HepG2 (cell line): ENCODE data around the gene ASXL1. TPM values are rescaled to one million over a fixed set of nuclear protein-coding genes. Genes with fewer than 3 reads are reported as not detected.

Experiments used
- AGO2 ChIP-seq: fragments of 200-400 bp; formaldehyde crosslinking; optimal IDR thresholded peaks from 2 replicates; pipeline ENCODE3; 2017; ENCODE audit warnings: mild to moderate bottlenecking, low read depth, low read length, moderate library complexity
- EP300 ChIP-seq, 3 experiments: sonication (generic) in 1 of 3; formaldehyde crosslinking in 1 of 3; IDR thresholded peaks; 2 replicates each; pipeline versions ENCODE4 v1.5.1 to v1.6.1; 2011 to 2020; ENCODE audit warnings: low read depth in 2 of 3, low read length in 2 of 3, borderline replicate concordance in 1 of 3, improper control_type of control experiment in 1 of 3, mild to moderate bottlenecking in 1 of 3, missing genetic modification reagents in 1 of 3, moderate library complexity in 1 of 3
- HCFC1 ChIP-seq: fragments of 150-350 bp; IDR thresholded peaks from 2 replicates; pipeline ENCODE4 v1.6.1; 2014; ENCODE audit warnings: low read depth, low read length
- HNF4A ChIP-seq: sonication (generic); formaldehyde crosslinking; IDR thresholded peaks from 2 replicates; pipeline ENCODE4 v1.4.0; 2020; ENCODE audit warnings: missing genetic modification reagents
- MIER2 ChIP-seq: IDR thresholded peaks from 2 replicates; pipeline ENCODE4 v1.6.1; 2016; ENCODE audit warnings: missing biosample characterization, missing genetic modification reagents
- NR2F6 ChIP-seq, 2 experiments: IDR thresholded peaks; 2 replicates each; pipeline ENCODE4 v1.6.1; 2016; ENCODE audit warnings: antibody characterized with exemption in 1 of 2, mild to moderate bottlenecking in 1 of 2
- TAF1 ChIP-seq: sonication (generic); formaldehyde crosslinking; IDR thresholded peaks from 2 replicates; pipeline ENCODE4 v1.4.0; 2020; ENCODE audit warnings: missing genetic modification reagents
- ZBTB8A ChIP-seq: sonication (generic); formaldehyde crosslinking; IDR thresholded peaks from 2 replicates; pipeline ENCODE4 v1.4.0; 2020; ENCODE audit warnings: mild to moderate bottlenecking, low read depth, missing genetic modification reagents, borderline replicate concordance
- ZC3H4 ChIP-seq: sonication (generic); formaldehyde crosslinking; IDR thresholded peaks from 2 replicates; pipeline ENCODE4 v1.4.0; 2020; ENCODE audit warnings: missing genetic modification reagents, borderline replicate concordance
- ZNF251 ChIP-seq: sonication (generic); formaldehyde crosslinking; IDR thresholded peaks from 2 replicates; pipeline ENCODE4 v1.9.0; 2021; ENCODE audit warnings: mild to moderate bottlenecking, missing genetic modification reagents
- ZNF607 ChIP-seq: sonication (generic); formaldehyde crosslinking; IDR thresholded peaks from 2 replicates; pipeline ENCODE4 v1.5.1; 2020; ENCODE audit warnings: missing genetic modification reagents, mild to moderate bottlenecking, borderline replicate concordance
- ZNF7 ChIP-seq: IDR thresholded peaks from 2 replicates; pipeline ENCODE4 v1.6.1; 2016; ENCODE audit warnings: missing biosample characterization, missing genetic modification reagents
- polyA plus RNA-seq, 8 experiments: library from polyadenylated mRNA; depleted of rRNA in 3 of 8; stranded (reverse) in 7 of 8; unstranded in 1 of 8; fragments of >200 nt; fragmentation: Illumina TruSeq in 4 of 8; extraction: Trizol in 4 of 8; gene quantifications; 2 replicates each; pipeline versions ENCODE4 v1.2.1 to v1.2.3, GENCODE V29; 2011 to 2016; ENCODE audit warnings: low read depth in 4 of 8, missing spikeins in 1 of 8, mixed read lengths in 1 of 8; ENCODE audit not compliant: insufficient read depth in 1 of 8
- total RNA-seq, 5 experiments: library from RNA; depleted of rRNA; stranded (reverse); fragments of >200 nt; fragmentation: Illumina TruSeq; extraction: Trizol; gene quantifications; 2 replicates each; pipeline ENCODE4 v1.2.3, GENCODE V29; 2016; ENCODE audit warnings: low read depth in 1 of 5
- TF ChIP-seq, protein P1 (sequence below): IDR thresholded peaks from 2 replicates; pipeline ENCODE4 v1.6.1; 2012; ENCODE audit warnings: inconsistent platforms
- TF ChIP-seq, protein P2 (sequence below): sonication (generic); formaldehyde crosslinking; IDR thresholded peaks from 2 replicates; pipeline ENCODE4 v1.4.0; 2020; ENCODE audit warnings: missing genetic modification reagents
- TF ChIP-seq, protein P3 (sequence below): sonication (generic); formaldehyde crosslinking; IDR thresholded peaks from 2 replicates; pipeline ENCODE4 v1.5.0; 2020; ENCODE audit warnings: missing genetic modification reagents, mild to moderate bottlenecking, borderline replicate concordance
- TF ChIP-seq, protein P4 (sequence below): sonication (generic); formaldehyde crosslinking; conservative IDR thresholded peaks from 2 replicates; pipeline ENCODE4 v1.8.0; 2022; ENCODE audit warnings: missing genetic modification reagents
- TF ChIP-seq, protein P5 (sequence below): sonication (generic); formaldehyde crosslinking; IDR thresholded peaks from 2 replicates; pipeline ENCODE4 v1.4.0; 2020; ENCODE audit warnings: missing genetic modification reagents
- TF ChIP-seq, protein P6 (sequence below): sonication (generic); formaldehyde crosslinking; IDR thresholded peaks from 2 replicates; pipeline ENCODE4 v1.4.0; 2020; ENCODE audit warnings: missing genetic modification reagents, borderline replicate concordance

The ASXL1 gene
- total and polyA plus RNA-seq, 2 of the 13 experiments (the other 11 are each of a cell fraction or from before 2014, with no cell fraction given) = 62.1 to 74.8 TPM

DNA sequence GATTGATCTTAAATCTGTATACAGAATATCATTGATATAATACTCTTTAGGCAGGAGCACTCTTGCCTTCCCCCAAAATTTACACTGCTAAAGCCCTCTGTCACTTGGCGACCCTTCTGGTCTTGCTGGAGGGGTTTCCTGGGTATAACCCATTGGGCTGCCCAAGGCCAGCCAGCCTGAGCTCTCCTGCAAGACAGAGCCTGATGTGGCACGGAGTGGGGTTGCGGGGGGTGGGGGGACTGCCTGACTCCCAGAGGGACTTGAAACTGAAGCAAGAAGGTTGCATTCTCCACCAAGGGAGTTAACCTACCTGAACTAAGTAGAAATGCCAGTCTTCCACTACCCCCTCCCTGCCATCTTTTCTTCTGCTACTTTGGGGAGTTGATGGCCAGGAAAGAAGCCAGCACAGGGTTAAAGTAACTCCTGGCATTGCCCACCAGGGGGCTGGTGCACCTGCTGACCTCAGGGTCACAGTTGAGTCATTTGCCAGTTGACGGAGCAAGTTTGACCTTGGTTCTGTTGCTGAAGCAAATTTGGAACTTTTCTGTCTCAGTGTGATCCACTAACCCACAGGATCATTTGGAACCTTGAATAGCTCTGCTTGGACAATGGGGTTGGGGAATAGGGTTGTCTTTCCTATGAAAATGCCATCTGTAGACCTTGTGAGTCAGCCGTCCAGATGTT lies 79.4 kb downstream of the ASXL1 start (continued):
- TF ChIP-seq ZNF7 (CRISPR knock-in tag) (no peak), HCFC1 (no peak), ZNF251 (CRISPR knock-in tag) (no peak), AGO2 (peak; percentile 46), NR2F6 (IDR thresholded peaks at IDR 0.05) (peak; percentile 100), NR2F6 (CRISPR knock-in tag; IDR thresholded peaks at IDR 0.05) (peak; percentile 100), TAF1 (CRISPR knock-in tag) (no peak), ZNF607 (CRISPR knock-in tag) (no peak), HNF4A (peak; percentile 69), ZBTB8A (CRISPR knock-in tag) (no peak), EP300 (IDR thresholded peaks at IDR 0.05; ENCODE audit: low read depth in 2 of 2, low read length in 2 of 2) (peak in 1 of 2 experiments; percentile 21; a peak in 1 of 4 replicates), EP300 (CRISPR knock-in tag; IDR thresholded peaks at IDR 0.05; ENCODE audit: borderline replicate concordance) (peak; percentile 59), MIER2 (CRISPR knock-in tag) (no peak), ZC3H4 (CRISPR knock-in tag) (peak; percentile 78; the same call in 1 of the 2 replicates)
- TF ChIP-seq, protein P1, sequence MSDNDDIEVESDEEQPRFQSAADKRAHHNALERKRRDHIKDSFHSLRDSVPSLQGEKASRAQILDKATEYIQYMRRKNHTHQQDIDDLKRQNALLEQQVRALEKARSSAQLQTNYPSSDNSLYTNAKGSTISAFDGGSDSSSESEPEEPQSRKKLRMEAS = 0 out of 2 replicates have a peak, but pooled peaks have one; percentile 33
- TF ChIP-seq, protein P2, sequence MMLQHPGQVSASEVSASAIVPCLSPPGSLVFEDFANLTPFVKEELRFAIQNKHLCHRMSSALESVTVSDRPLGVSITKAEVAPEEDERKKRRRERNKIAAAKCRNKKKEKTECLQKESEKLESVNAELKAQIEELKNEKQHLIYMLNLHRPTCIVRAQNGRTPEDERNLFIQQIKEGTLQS = peak; percentile 85
- TF ChIP-seq, protein P3, sequence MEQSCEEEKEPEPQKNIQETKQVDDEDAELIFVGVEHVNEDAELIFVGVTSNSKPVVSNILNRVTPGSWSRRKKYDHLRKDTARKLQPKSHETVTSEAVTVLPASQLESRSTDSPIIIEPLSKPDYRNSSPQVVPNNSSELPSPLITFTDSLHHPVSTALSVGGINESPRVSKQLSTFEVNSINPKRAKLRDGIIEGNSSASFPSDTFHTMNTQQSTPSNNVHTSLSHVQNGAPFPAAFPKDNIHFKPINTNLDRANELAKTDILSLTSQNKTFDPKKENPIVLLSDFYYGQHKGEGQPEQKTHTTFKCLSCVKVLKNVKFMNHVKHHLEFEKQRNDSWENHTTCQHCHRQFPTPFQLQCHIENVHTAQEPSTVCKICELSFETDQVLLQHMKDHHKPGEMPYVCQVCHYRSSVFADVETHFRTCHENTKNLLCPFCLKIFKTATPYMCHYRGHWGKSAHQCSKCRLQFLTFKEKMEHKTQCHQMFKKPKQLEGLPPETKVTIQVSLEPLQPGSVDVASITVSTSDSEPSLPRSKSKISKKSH (CRISPR knock-in tag) = 0 out of 2 replicates have a peak, but pooled peaks have one; percentile 44
- TF ChIP-seq, protein P4, sequence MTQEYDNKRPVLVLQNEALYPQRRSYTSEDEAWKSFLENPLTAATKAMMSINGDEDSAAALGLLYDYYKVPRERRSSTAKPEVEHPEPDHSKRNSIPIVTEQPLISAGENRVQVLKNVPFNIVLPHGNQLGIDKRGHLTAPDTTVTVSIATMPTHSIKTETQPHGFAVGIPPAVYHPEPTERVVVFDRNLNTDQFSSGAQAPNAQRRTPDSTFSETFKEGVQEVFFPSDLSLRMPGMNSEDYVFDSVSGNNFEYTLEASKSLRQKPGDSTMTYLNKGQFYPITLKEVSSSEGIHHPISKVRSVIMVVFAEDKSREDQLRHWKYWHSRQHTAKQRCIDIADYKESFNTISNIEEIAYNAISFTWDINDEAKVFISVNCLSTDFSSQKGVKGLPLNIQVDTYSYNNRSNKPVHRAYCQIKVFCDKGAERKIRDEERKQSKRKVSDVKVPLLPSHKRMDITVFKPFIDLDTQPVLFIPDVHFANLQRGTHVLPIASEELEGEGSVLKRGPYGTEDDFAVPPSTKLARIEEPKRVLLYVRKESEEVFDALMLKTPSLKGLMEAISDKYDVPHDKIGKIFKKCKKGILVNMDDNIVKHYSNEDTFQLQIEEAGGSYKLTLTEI (CRISPR knock-in tag) = no peak
- TF ChIP-seq, protein P5, sequence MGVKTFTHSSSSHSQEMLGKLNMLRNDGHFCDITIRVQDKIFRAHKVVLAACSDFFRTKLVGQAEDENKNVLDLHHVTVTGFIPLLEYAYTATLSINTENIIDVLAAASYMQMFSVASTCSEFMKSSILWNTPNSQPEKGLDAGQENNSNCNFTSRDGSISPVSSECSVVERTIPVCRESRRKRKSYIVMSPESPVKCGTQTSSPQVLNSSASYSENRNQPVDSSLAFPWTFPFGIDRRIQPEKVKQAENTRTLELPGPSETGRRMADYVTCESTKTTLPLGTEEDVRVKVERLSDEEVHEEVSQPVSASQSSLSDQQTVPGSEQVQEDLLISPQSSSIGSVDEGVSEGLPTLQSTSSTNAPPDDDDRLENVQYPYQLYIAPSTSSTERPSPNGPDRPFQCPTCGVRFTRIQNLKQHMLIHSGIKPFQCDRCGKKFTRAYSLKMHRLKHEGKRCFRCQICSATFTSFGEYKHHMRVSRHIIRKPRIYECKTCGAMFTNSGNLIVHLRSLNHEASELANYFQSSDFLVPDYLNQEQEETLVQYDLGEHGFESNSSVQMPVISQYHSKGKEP (CRISPR knock-in tag) = no peak
- TF ChIP-seq, protein P6, sequence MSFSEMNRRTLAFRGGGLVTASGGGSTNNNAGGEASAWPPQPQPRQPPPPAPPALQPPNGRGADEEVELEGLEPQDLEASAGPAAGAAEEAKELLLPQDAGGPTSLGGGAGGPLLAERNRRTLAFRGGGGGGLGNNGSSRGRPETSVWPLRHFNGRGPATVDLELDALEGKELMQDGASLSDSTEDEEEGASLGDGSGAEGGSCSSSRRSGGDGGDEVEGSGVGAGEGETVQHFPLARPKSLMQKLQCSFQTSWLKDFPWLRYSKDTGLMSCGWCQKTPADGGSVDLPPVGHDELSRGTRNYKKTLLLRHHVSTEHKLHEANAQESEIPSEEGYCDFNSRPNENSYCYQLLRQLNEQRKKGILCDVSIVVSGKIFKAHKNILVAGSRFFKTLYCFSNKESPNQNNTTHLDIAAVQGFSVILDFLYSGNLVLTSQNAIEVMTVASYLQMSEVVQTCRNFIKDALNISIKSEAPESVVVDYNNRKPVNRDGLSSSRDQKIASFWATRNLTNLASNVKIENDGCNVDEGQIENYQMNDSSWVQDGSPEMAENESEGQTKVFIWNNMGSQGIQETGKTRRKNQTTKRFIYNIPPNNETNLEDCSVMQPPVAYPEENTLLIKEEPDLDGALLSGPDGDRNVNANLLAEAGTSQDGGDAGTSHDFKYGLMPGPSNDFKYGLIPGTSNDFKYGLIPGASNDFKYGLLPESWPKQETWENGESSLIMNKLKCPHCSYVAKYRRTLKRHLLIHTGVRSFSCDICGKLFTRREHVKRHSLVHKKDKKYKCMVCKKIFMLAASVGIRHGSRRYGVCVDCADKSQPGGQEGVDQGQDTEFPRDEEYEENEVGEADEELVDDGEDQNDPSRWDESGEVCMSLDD (CRISPR knock-in tag) = no peak
